Loucy (cell line): ENCODE results near the gene SERGEF.

ENCODE experiments used
- H2AFZ ChIP-seq: fragments of 200-600 bp; sonication (generic); 2 replicates; pipeline ENCODE4 v1.6.0; 2016; ENCODE audit warnings: antibody characterized with exemption, mild to moderate bottlenecking, low read length, moderate library complexity
- H3F3A ChIP-seq: fragments of 200-600 bp; 2 replicates; pipeline ENCODE4 v1.6.0; 2016; ENCODE audit warnings: antibody characterized with exemption, low read depth, mild to moderate bottlenecking
- H3K27me3 ChIP-seq: fragments of 200-600 bp; sonication (generic); 2 replicates; pipeline ENCODE4 v1.6.1; 2014; ENCODE audit warnings: low read length, mild to moderate bottlenecking; ENCODE audit not compliant: insufficient read depth, poor library complexity, severe bottlenecking
- H3K36me3 ChIP-seq: fragments of 200-600 bp; sonication (generic); 2 replicates; pipeline ENCODE4 v1.6.1; 2016; ENCODE audit warnings: low read length; ENCODE audit not compliant: insufficient read depth
- H3K4me1 ChIP-seq: fragments of 200-600 bp; sonication (generic); 2 replicates; pipeline ENCODE4 v1.5.1; 2014; ENCODE audit warnings: low read length, mild to moderate bottlenecking; ENCODE audit not compliant: insufficient read depth, poor library complexity, severe bottlenecking
- H3K4me2 ChIP-seq: fragments of 200-600 bp; sonication (generic); 2 replicates; pipeline ENCODE4 v1.6.0; 2014; ENCODE audit warnings: antibody characterized with exemption, low read length, low read depth, mild to moderate bottlenecking; ENCODE audit not compliant: poor library complexity, severe bottlenecking
- H3K4me3 ChIP-seq: fragments of 200-600 bp; sonication (generic); 2 replicates; pipeline ENCODE4 v1.5.1; 2014; ENCODE audit warnings: low read length, mild to moderate bottlenecking, mixed read lengths; ENCODE audit not compliant: poor library complexity, severe bottlenecking
- H3K79me2 ChIP-seq: fragments of 200-600 bp; sonication (generic); 2 replicates; pipeline ENCODE4 v1.6.1; 2014; ENCODE audit warnings: low read length; ENCODE audit not compliant: insufficient read depth
- H3K9ac ChIP-seq: fragments of 200-600 bp; sonication (generic); 2 replicates; pipeline ENCODE4 v1.6.0; 2014; ENCODE audit warnings: mild to moderate bottlenecking, low read depth, low read length, moderate library complexity; ENCODE audit not compliant: poor library complexity, severe bottlenecking
- H3K9me2 ChIP-seq: fragments of 200-600 bp; sonication (generic); replicated peaks from 2 replicates; pipeline ENCODE4 v1.6.1; 2016; ENCODE audit warnings: low read depth, low read length, mixed read lengths
- H3K9me3 ChIP-seq: fragments of 200-600 bp; sonication (generic); 2 replicates; pipeline ENCODE4 v1.6.1; 2014; ENCODE audit warnings: mild to moderate bottlenecking, antibody characterized with exemption, low read length, low read depth; ENCODE audit not compliant: insufficient read depth
- H4K20me1 ChIP-seq: fragments of 200-600 bp; sonication (generic); 2 replicates; pipeline ENCODE4 v1.6.0; 2014; ENCODE audit warnings: antibody characterized with exemption, low read length, mild to moderate bottlenecking; ENCODE audit not compliant: insufficient read depth, poor library complexity, severe bottlenecking
- EZH2phosphoT487 ChIP-seq: fragments of 200-600 bp; IDR thresholded peaks from 2 replicates; pipeline ENCODE4 v1.6.1; 2018; ENCODE audit warnings: antibody characterized with exemption, mild to moderate bottlenecking, moderate library complexity, borderline replicate concordance
- TF ChIP-seq, protein P1 (sequence below): fragments of 200-600 bp; sonication (generic); conservative IDR thresholded peaks from 2 replicates; pipeline ENCODE4 v1.5.1; 2014; ENCODE audit warnings: mild to moderate bottlenecking, antibody characterized with exemption, low read length

Gene SERGEF

GRCh38 chr11:17894929-17895658 lies 117.8 kb downstream of the SERGEF start:
- H2AFZ ChIP-seq, result no peak overlapping the region
- no peak overlapping the region for H3K9ac ChIP-seq
- no peaks in the 10 kb centered on the region for H3K9me2 ChIP-seq
- H3K79me2 ChIP-seq, result no peaks in the 10 kb centered on the region
- no peak overlapping the region for H3K4me2 ChIP-seq
- no peak overlapping the region for H3K4me3 ChIP-seq
- H4K20me1 ChIP-seq, result no peaks in the 10 kb centered on the region
- no peak for TF ChIP-seq EZH2phosphoT487
- TF ChIP-seq, protein P1, sequence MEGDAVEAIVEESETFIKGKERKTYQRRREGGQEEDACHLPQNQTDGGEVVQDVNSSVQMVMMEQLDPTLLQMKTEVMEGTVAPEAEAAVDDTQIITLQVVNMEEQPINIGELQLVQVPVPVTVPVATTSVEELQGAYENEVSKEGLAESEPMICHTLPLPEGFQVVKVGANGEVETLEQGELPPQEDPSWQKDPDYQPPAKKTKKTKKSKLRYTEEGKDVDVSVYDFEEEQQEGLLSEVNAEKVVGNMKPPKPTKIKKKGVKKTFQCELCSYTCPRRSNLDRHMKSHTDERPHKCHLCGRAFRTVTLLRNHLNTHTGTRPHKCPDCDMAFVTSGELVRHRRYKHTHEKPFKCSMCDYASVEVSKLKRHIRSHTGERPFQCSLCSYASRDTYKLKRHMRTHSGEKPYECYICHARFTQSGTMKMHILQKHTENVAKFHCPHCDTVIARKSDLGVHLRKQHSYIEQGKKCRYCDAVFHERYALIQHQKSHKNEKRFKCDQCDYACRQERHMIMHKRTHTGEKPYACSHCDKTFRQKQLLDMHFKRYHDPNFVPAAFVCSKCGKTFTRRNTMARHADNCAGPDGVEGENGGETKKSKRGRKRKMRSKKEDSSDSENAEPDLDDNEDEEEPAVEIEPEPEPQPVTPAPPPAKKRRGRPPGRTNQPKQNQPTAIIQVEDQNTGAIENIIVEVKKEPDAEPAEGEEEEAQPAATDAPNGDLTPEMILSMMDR, result no peak
- H3K4me1 ChIP-seq, result peaks cover 8% of the 10 kb centered on the region
- H3F3A ChIP-seq, result no peaks in the 10 kb centered on the region
- H3K9me3 ChIP-seq, result no peaks in the 10 kb centered on the region
- no peaks in the 10 kb centered on the region for H3K27me3 ChIP-seq
- H3K36me3 ChIP-seq, result peaks cover 5% of the 10 kb centered on the region; the same call in 1 of the 2 replicates

GRCh38 chr11:17892409-17892808 lies 120.4 kb downstream of the SERGEF start:
- Histone ChIP-seq H3K9me3 (no peaks in the 10 kb centered on the region), H3K9ac (no peak overlapping the region), H3K4me2 (no peak overlapping the region), H3K9me2 (no peaks in the 10 kb centered on the region), H2AFZ (no peak overlapping the region), H3K4me1 (peaks cover 8% of the 10 kb centered on the region), H3F3A (no peaks in the 10 kb centered on the region), H3K4me3 (no peak overlapping the region), H3K36me3 (peaks cover 5% of the 10 kb centered on the region; the same call in 1 of the 2 replicates), H3K27me3 (no peaks in the 10 kb centered on the region), H4K20me1 (no peaks in the 10 kb centered on the region), H3K79me2 (no peaks in the 10 kb centered on the region)
- TF ChIP-seq, protein P1, result no peak
- TF ChIP-seq EZH2phosphoT487, result no peak

- no peak for TF ChIP-seq EZH2phosphoT487
- TF ChIP-seq, protein P1, result 0 out of 2 replicates have a peak, but pooled peaks have one; percentile 17
- no peaks in the 10 kb centered on the region for H3K27me3 ChIP-seq
- H4K20me1 ChIP-seq, result no peaks in the 10 kb centered on the region
Measured at GRCh38 chr11:17890325-17890724, 122.5 kb downstream of the SERGEF start.

More at GRCh38 chr11:17890325-17890724, 122.5 kb downstream of the SERGEF start:
- peaks cover 8% of the 10 kb centered on the region for H3K4me1 ChIP-seq
- no peaks in the 10 kb centered on the region for H3K9me3 ChIP-seq
- H3K9me2 ChIP-seq, result no peaks in the 10 kb centered on the region
- no peak overlapping the region for H3K9ac ChIP-seq
- no peak overlapping the region for H2AFZ ChIP-seq
- no peak overlapping the region for H3K4me2 ChIP-seq
- peaks cover 5% of the 10 kb centered on the region; the same call in 1 of the 2 replicates for H3K36me3 ChIP-seq
- H3F3A ChIP-seq, result no peaks in the 10 kb centered on the region
- H3K79me2 ChIP-seq, result no peaks in the 10 kb centered on the region
- no peak overlapping the region for H3K4me3 ChIP-seq
